ENCODE measurements around the gene VPS11. TPM values are rescaled to one million over a fixed set of nuclear protein-coding genes. Genes with fewer than 3 reads are reported as not detected.

The VPS11 gene
- total RNA-seq, 1 donor from 2014 or later, result 8.7 TPM

GRCh38 chr11:119118227-119118626 is 50.6 kb downstream of the VPS11 start:
- no peak for ATAC-seq
- no peak for DNase-seq (ENCODE audit: low spot score)

GRCh38 chr11:119118946-119119345 is 51.3 kb downstream of the VPS11 start:
- ATAC-seq (no peak), DNase-seq (ENCODE audit: low spot score) (no peak)

DNA sequence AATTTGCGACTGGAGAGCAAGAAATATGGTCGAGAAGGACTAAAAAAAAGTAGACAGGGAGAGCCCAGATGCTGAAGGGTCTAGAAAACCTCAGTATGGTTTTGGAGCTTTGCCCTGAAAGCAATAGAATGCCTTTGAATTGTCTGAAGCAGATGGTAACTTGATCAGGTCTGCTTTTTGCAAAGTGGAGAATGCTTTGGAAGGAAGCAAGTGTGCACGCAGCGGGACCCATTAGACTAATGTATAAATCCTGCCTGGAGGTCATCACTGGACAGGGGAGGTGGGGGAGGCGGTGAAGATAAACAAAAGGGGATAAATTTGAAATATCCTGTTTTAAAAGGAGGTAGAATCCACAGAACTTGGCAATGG is 53.0 kb downstream of the VPS11 start:
- DNase-seq (ENCODE audit: low spot score), result no peak
- ATAC-seq, result no peak

- DNase-seq (ENCODE audit: low spot score) (peak; percentile 100), ATAC-seq (peak; percentile 98)
Measured at GRCh38 chr11:119121008-119121810, 53.6 kb downstream of the VPS11 start, which contains the start of gene HINFP. Gene HINFP (plus strand): TSS chr11:119121580. CDS start chr11:119126945, 5,365 bp downstream.

- ATAC-seq (no peak), DNase-seq (ENCODE audit: low spot score) (no peak)
Measured at GRCh38 chr11:119121811-119122124, 54.1 kb downstream of the VPS11 start.

GRCh38 chr11:119125821-119126220 is 58.2 kb downstream of the VPS11 start:
- DNase-seq (ENCODE audit: low spot score), result no peak
- ATAC-seq, result no peak

DNA sequence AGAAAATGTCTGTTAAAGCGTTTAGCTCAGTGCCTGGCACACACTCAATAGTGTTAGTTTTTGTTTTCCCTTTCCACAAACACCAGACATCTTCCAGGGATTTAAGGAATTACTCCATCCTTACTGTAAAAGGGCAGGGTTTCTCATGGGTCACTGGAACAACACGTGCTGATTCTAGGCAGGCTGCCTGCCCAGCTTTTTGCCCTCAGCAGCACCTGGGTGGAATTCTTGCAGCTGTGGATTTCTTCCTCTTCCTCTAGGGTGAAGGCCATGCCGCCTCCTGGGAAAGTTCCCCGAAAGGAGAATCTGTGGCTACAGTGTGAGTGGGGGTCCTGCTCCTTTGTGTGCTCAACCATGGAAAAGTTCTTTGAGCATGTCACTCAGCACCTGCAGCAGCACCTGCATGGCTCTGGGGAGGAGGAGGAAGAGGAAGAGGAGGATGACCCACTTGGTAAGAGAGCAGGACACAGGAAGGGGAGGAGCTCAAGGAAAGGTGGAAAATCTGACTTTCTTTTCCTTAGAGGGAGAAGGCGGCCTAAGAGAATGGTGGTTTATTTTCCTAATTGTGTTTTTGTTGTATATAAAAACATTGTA is 59.2 kb downstream of the VPS11 start:
- DNase-seq (ENCODE audit: low spot score) (no peak), ATAC-seq (no peak)

DNA sequence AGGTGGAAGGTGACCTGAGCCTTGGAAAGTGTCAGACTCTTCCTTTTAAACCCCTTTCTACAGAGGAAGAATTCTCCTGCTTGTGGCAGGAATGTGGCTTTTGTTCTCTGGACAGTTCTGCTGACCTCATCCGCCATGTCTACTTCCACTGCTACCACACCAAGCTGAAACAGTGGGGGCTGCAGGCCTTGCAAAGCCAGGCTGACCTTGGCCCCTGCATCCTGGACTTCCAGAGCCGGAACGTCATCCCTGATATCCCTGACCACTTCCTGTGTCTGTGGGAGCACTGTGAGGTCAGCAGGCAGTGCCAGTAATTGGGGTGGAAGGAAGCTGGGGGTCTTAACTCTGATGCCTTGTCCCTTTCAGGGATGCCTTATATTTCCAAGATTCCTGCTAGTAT is 63.0 kb downstream of the VPS11 start:
- DNase-seq (ENCODE audit: low spot score), result no peak
- peak; percentile 61 for ATAC-seq

Other genes starting within 250 kb of the VPS11 start
- gene CXCR5, start 183.9 kb upstream of the VPS11 start, total RNA-seq, result 0.08 TPM
- gene BCL9L, start 141.9 kb upstream of the VPS11 start, total RNA-seq, result 24.7 TPM
- gene UPK2, start 111.5 kb upstream of the VPS11 start, total RNA-seq, result not detected
- not detected for gene FOXR1, start 96.1 kb upstream of the VPS11 start, total RNA-seq
- 14.7 TPM for gene CENATAC, start 69.7 kb upstream of the VPS11 start, total RNA-seq
- 307 TPM for gene RPS25, start 49.5 kb upstream of the VPS11 start, total RNA-seq
- 18.0 TPM for gene TRAPPC4, start 49.1 kb upstream of the VPS11 start, total RNA-seq
- 155 TPM for gene SLC37A4, start 36.9 kb upstream of the VPS11 start, total RNA-seq
- gene HYOU1, start 10.6 kb upstream of the VPS11 start, total RNA-seq, result 205 TPM
- gene HMBS, start 17.1 kb downstream of the VPS11 start, total RNA-seq, result 15.1 TPM
- gene DPAGT1, start 34.0 kb downstream of the VPS11 start, total RNA-seq, result 34.3 TPM
- gene C2CD2L, start 39.5 kb downstream of the VPS11 start, total RNA-seq, result 9.2 TPM
- gene HINFP, start 53.8 kb downstream of the VPS11 start, total RNA-seq, result 8.9 TPM
- 0.48 TPM for gene ABCG4, start 81.2 kb downstream of the VPS11 start, total RNA-seq
- gene NLRX1, start 100.9 kb downstream of the VPS11 start, total RNA-seq, result 13.1 TPM
- 0.25 TPM for gene NHERF4, start 117.7 kb downstream of the VPS11 start, total RNA-seq
- gene CBL, start 138.5 kb downstream of the VPS11 start, total RNA-seq, result 3.2 TPM
- 1.5 TPM for gene MCAM, start 249.3 kb downstream of the VPS11 start, total RNA-seq

All from left lobe of liver (tissue), 2 donors.